H9 (cell line): ENCODE measurements around the gene PELO. TPM values are rescaled to one million over a fixed set of nuclear protein-coding genes. Genes with fewer than 3 reads are reported as not detected.

Experiments
- DNase-seq: peaks from one replicate; pipeline ENCODE4 v3.0.0-alpha.2; 2017
- H2AFZ ChIP-seq: one replicate; pipeline ENCODE4 v1.6.1; 2013; ENCODE audit warnings: mild to moderate bottlenecking, low read length, control low read depth, moderate library complexity
- H2AK5ac ChIP-seq: 2 replicates; pipeline ENCODE4 v1.6.1; 2013; ENCODE audit warnings: low read length, control low read depth, mixed read lengths; ENCODE audit not compliant: insufficient read length
- H2BK120ac ChIP-seq: one replicate; pipeline ENCODE4 v1.6.1; 2013; ENCODE audit warnings: low read depth, mild to moderate bottlenecking, low read length, control low read depth, inconsistent platforms; ENCODE audit not compliant: poor library complexity, severe bottlenecking
- H2BK12ac ChIP-seq: 2 replicates; pipeline ENCODE4 v1.6.1; 2013; ENCODE audit warnings: low read length, control low read depth, mixed read lengths, low read depth; ENCODE audit not compliant: insufficient read length
- H2BK15ac ChIP-seq: 2 replicates; pipeline ENCODE4 v1.6.1; 2013; ENCODE audit warnings: low read depth, low read length, control low read depth
- H2BK20ac ChIP-seq: one replicate; pipeline ENCODE4 v1.6.1; 2013; ENCODE audit warnings: low read depth, mild to moderate bottlenecking, low read length, control low read depth, inconsistent platforms; ENCODE audit not compliant: poor library complexity, severe bottlenecking
- H2BK5ac ChIP-seq: 2 replicates; pipeline ENCODE4 v1.6.1; 2013; ENCODE audit warnings: low read length, control low read depth, mixed read lengths; ENCODE audit not compliant: insufficient read length
- H3K14ac ChIP-seq: 2 replicates; pipeline ENCODE4 v1.6.1; 2013; ENCODE audit warnings: low read length, control low read depth; ENCODE audit not compliant: insufficient read depth
- H3K18ac ChIP-seq: 2 replicates; pipeline ENCODE4 v1.6.1; 2013; ENCODE audit warnings: low read depth, mild to moderate bottlenecking, mixed read lengths, low read length, control low read depth; ENCODE audit not compliant: insufficient read length
- H3K23ac ChIP-seq: 2 replicates; pipeline ENCODE4 v1.6.1; 2013; ENCODE audit warnings: low read length, control low read depth, mixed read lengths, low read depth; ENCODE audit not compliant: insufficient read length
- H3K23me2 ChIP-seq: 2 replicates; pipeline ENCODE4 v1.6.1; 2013; ENCODE audit warnings: low read depth, mild to moderate bottlenecking, mixed read lengths, low read length, control low read depth; ENCODE audit not compliant: insufficient read length, poor library complexity, severe bottlenecking
- H3K27ac ChIP-seq: 2 replicates; pipeline ENCODE4 v1.5.1; 2013; ENCODE audit warnings: low read length, control low read depth, mixed read lengths, low read depth; ENCODE audit not compliant: insufficient read length
- H3K27me3 ChIP-seq: 2 replicates; pipeline ENCODE4 v1.6.1; 2013; ENCODE audit warnings: low read length, control low read depth, inconsistent platforms; ENCODE audit not compliant: insufficient read depth
- H3K4ac ChIP-seq: 2 replicates; pipeline ENCODE4 v1.6.1; 2013; ENCODE audit warnings: low read depth, mild to moderate bottlenecking, control low read depth, inconsistent platforms, low read length, moderate library complexity
- H3K4me1 ChIP-seq: 2 replicates; pipeline ENCODE4 v1.6.1; 2013; ENCODE audit warnings: low read length, control low read depth, inconsistent platforms; ENCODE audit not compliant: insufficient read depth
- H3K4me2 ChIP-seq: 2 replicates; pipeline ENCODE4 v1.6.1; 2013; ENCODE audit warnings: low read length, control low read depth, mixed read lengths; ENCODE audit not compliant: insufficient read length, insufficient read depth
- H3K56ac ChIP-seq: 2 replicates; pipeline ENCODE4 v1.6.1; 2013; ENCODE audit warnings: low read depth, mild to moderate bottlenecking, mixed read lengths, low read length, control low read depth; ENCODE audit not compliant: insufficient read length
- H3K79me1 ChIP-seq: 2 replicates; pipeline ENCODE4 v1.6.1; 2013; ENCODE audit warnings: low read depth, mild to moderate bottlenecking, moderate library complexity, low read length, control low read depth, inconsistent platforms; ENCODE audit not compliant: insufficient read depth, poor library complexity, severe bottlenecking
- H3K79me2 ChIP-seq: 2 replicates; pipeline ENCODE4 v1.6.1; 2013; ENCODE audit warnings: low read length, control low read depth, inconsistent platforms; ENCODE audit not compliant: insufficient read depth
- H3K9ac ChIP-seq: 2 replicates; pipeline ENCODE4 v1.6.1; 2013; ENCODE audit warnings: low read length, control low read depth, mixed read lengths; ENCODE audit not compliant: insufficient read length; ENCODE audit errors: extremely low read depth
- H3K9me3 ChIP-seq: one replicate; pipeline ENCODE4 v1.6.1; 2013; ENCODE audit warnings: low read depth, low read length, inconsistent platforms; ENCODE audit not compliant: control insufficient read depth
- H3T11ph ChIP-seq: one replicate; pipeline ENCODE4 v1.6.1; 2013; ENCODE audit warnings: mild to moderate bottlenecking, low read length, control low read depth, inconsistent platforms
- H4K20me1 ChIP-seq: one replicate; pipeline ENCODE4 v1.6.1; 2013; ENCODE audit not compliant: control insufficient read depth, insufficient read length, insufficient read depth
- H4K5ac ChIP-seq: 2 replicates; pipeline ENCODE4 v1.6.1; 2013; ENCODE audit warnings: low read depth, mild to moderate bottlenecking, mixed read lengths, low read length, control low read depth; ENCODE audit not compliant: insufficient read length
- H4K8ac ChIP-seq: replicated peaks from 2 replicates; pipeline ENCODE4 v1.6.1; 2013; ENCODE audit warnings: low read length, control low read depth, mixed read lengths, low read depth; ENCODE audit not compliant: insufficient read length
- H4K91ac ChIP-seq: 2 replicates; pipeline ENCODE4 v1.6.1; 2013; ENCODE audit warnings: low read depth, mild to moderate bottlenecking, moderate library complexity, mixed read lengths, low read length, control low read depth; ENCODE audit not compliant: insufficient read length
- H3K27ac Mint-ChIP-seq, 3 experiments: 2 replicates in 2 of 3; 3 replicates in 1 of 3; pipeline ENCODE4 v1.8.0; 2020 to 2021; ENCODE audit warnings: mixed read lengths in 3 of 3, mild to moderate bottlenecking in 1 of 3, moderate library complexity in 1 of 3
- H3K27me3 Mint-ChIP-seq: 2 replicates; pipeline ENCODE4 v1.8.0; 2021; ENCODE audit warnings: low read depth, mild to moderate bottlenecking, moderate library complexity, mixed read lengths
- H3K36me3 Mint-ChIP-seq, 3 experiments: 2 replicates in 2 of 3; 3 replicates in 1 of 3; pipeline ENCODE4 v1.8.0; 2020 to 2021; ENCODE audit warnings: low read depth in 3 of 3, mixed read lengths in 3 of 3; ENCODE audit not compliant: insufficient read depth in 1 of 3
- H3K4me1 Mint-ChIP-seq, 2 experiments: 2 replicates each; pipeline ENCODE4 v1.8.0; 2020; ENCODE audit warnings: mixed read lengths in 2 of 2
- H3K4me3 Mint-ChIP-seq, 2 experiments: 2 replicates in 1 of 2; 3 replicates in 1 of 2; pipeline ENCODE4 v1.8.0; 2020 to 2021; ENCODE audit warnings: mild to moderate bottlenecking in 2 of 2, mixed read lengths in 2 of 2, moderate library complexity in 1 of 2
- H3K9me3 Mint-ChIP-seq, 2 experiments: 2 replicates in 1 of 2; 3 replicates in 1 of 2; pipeline ENCODE4 v1.8.0; 2020; ENCODE audit warnings: mild to moderate bottlenecking in 2 of 2, mixed read lengths in 2 of 2, moderate library complexity in 1 of 2
- CTCF ChIP-seq: fragments of 200-600 bp; sonication (generic); conservative IDR thresholded peaks from 3 replicates; pipeline ENCODE4 v1.8.0; 2021; ENCODE audit warnings: antibody characterized with exemption, mild to moderate bottlenecking
- WGBS: extraction: QIAGEN DNeasy Blood & Tissue Kit; methylation state at CpG from one replicate; pipeline ENCODE4 v1.1.7; 2013; ENCODE audit warnings: missing lambda C conversion rate, low lambda C conversion rate, mixed read lengths; ENCODE audit not compliant: insufficient read length; ENCODE audit errors: extremely low coverage; 5-methylcytosine and 5-hydroxymethylcytosine counted together
- total RNA-seq: library from RNA; stranded (reverse); gene quantifications from 2 replicates; pipeline ENCODE4 v1.2.1, GENCODE V29; 2021

PELO gene
- total RNA-seq, 1 experiment from 2014 or later: 20.3 TPM

DNA sequence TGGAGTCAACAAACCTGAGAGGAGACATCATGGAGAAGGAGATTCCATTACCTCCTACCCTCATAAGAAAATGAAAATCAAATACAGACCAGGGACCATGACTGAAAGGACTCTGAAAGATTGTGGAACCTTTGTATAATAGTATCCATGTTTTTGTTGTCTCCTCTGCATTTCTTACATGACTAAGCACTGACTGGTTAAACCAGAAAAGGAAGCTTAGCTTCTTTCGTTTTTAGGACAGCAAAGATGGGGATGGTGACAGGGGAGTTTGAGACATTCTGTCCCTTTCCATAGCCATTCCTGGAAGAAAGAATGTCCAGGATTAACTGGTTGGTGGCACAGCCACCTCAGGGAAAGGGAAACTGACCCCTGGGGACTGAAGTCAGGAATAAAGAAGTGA, 22.2 kb downstream of the PELO start:
- no peak overlapping the region for H2AFZ ChIP-seq

More for the DNA sequence above, 22.2 kb downstream of the PELO start:
- no peaks in the 10 kb centered on the region for H3K9me3 ChIP-seq
- H3K4me2 ChIP-seq: no peak overlapping the region
- Mint-ChIP-seq H3K27ac (no peak overlapping the region), H3K4me1 (peaks cover 2 to 4% of the 10 kb centered on the region in 2 experiments; a peak in 2 of 4 replicates), H3K36me3 (no peaks in the 10 kb centered on the region), H3K4me3 (no peak overlapping the region), H3K9me3 (no peaks in the 10 kb centered on the region), H3K27me3 (no peaks in the 10 kb centered on the region)
- no peak overlapping the region for H3K18ac ChIP-seq
- H3K79me1 ChIP-seq: no peaks in the 10 kb centered on the region
- H3K56ac ChIP-seq: no peak overlapping the region
- TF ChIP-seq CTCF: no peak
- no peak overlapping the region for H4K8ac ChIP-seq
- no peak overlapping the region for H2BK12ac ChIP-seq
- H3K4me1 ChIP-seq: no peaks in the 10 kb centered on the region
- H3K23me2 ChIP-seq: no peaks in the 10 kb centered on the region
- no peak overlapping the region for H2AK5ac ChIP-seq
- H4K91ac ChIP-seq: no peak overlapping the region
- H3K23ac ChIP-seq: no peak overlapping the region
- no peak overlapping the region for H2BK5ac ChIP-seq
- no peak overlapping the region for H4K5ac ChIP-seq
- H3K27ac ChIP-seq: no peak overlapping the region
- no peaks in the 10 kb centered on the region; the same call in 1 of the 2 replicates for H3K79me2 ChIP-seq
- H4K20me1 ChIP-seq: no peaks in the 10 kb centered on the region
- H2BK20ac ChIP-seq: no peak overlapping the region
- H3K4ac ChIP-seq: no peak overlapping the region
- no peak overlapping the region for H3T11ph ChIP-seq
- no peak for DNase-seq
- no peak overlapping the region for H2BK15ac ChIP-seq
- no peaks in the 10 kb centered on the region for H3K27me3 ChIP-seq
- H3K9ac ChIP-seq: no peak overlapping the region
- no peak overlapping the region for H2BK120ac ChIP-seq
- no CpG with 5 or more reads among the region's 1 CpG for WGBS
- H3K14ac ChIP-seq: no peak overlapping the region
